Pulmonary artery endothelial cell (primary cell): Measurements from ENCODE around the gene PNCK. TPM values are rescaled to one million over a fixed set of nuclear protein-coding genes. Genes with fewer than 3 reads are reported as not detected.
"Not testable (repeated sequence)": the region's sequence is repeated elsewhere in the genome, so short reads cannot be mapped to it uniquely, and the experiment has no call there.

ENCODE experiments used
- DNase-seq: peaks from one replicate; pipeline ENCODE4 v3.0.0-alpha.2; 2011; ENCODE audit warnings: low read depth, low spot score
- total RNA-seq: library from RNA; depleted of rRNA; stranded (reverse); fragments of >200 nt; gene quantifications from 2 replicates; pipeline ENCODE4 v1.2.3, GENCODE V29; 2014

The PNCK gene
- total RNA-seq, 1 donor from 2014 or later: not detected

DNA sequence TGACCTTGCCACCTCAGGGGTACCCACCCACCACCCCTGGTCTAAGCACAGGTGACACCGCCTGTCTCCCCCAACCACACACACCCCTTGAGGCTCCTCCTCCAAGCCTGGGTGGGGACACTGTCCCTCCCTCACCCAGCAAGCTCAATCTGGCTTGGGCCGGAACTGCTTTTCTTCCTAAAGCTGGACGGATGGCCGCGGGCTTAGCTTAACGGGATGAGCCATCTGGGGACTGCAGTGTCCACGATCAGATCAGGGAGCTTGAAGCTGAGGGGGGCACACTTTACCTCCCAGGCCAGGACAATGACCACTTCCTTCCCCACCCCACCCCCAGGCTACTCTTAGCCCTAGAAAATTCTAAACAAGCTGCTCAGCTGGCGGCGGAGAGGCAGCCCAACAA lies 13.1 kb upstream of the PNCK start:
- no peak for DNase-seq

DNA sequence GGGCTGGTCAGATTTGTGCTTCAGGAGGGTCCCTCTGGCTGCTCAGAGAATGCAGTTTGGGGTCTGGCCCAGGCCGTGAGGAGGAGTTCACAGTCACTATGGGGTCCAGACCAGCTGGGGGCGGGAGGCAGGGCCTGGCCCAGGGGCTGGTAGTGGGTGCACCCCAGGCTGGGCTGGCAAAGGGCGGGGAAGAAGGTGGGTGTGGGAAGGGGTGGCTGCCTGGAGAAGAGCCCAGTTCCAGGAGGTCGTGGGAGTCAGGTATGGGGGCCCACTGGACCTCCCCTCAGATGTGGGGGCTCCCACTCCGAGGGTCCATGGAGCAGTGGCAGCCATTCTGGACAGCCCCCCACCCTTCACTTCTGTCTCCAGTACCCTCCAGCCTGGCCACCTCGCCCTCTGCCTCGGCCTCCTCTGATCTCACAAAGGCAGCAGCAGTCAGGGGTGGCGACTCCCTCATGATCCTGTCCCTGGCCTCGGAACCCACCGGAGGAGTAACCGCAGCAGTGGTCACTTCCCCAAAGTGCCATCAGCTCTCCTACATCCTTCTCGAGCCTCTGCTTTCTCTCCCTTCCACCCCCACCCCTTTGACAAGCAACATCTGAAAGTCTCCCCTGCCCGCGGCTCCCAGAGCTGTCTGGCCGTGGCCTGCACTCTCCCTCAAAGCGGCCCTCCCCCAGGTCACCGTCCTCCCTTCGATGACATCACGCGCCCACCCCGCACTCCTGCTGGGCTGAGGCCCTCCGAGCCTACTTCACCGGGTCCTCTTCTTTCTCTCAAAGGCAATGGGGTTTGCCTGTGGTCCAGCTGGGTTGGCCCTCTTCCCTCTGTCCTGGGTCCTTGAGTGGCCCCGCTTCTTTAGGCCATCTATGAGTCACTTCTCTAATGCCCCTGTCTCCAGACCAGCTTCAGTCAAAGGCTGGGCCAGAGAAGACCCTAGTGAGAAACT lies 12.4 kb upstream of the PNCK start:
- DNase-seq: no peak

DNA sequence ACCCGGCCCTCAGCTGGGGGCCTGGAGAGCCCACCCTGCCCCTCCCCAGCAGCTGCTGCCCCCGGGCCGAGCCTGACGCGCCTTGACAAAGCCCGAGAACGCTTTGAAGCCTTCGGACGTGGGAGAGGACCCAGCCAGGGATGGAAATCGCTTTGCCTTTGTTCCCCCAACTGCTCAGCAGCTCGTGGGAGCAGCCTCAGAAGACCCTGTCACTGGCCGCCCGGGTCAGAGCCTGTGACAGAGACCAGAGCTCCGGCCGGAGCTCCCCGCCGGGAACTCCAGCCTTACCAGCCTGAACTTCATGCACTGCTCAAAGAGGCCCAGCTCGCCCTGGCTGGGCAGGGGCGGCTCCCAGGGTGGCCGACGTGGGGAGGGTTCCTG lies 11.5 kb upstream of the PNCK start:
- DNase-seq: no peak

DNA sequence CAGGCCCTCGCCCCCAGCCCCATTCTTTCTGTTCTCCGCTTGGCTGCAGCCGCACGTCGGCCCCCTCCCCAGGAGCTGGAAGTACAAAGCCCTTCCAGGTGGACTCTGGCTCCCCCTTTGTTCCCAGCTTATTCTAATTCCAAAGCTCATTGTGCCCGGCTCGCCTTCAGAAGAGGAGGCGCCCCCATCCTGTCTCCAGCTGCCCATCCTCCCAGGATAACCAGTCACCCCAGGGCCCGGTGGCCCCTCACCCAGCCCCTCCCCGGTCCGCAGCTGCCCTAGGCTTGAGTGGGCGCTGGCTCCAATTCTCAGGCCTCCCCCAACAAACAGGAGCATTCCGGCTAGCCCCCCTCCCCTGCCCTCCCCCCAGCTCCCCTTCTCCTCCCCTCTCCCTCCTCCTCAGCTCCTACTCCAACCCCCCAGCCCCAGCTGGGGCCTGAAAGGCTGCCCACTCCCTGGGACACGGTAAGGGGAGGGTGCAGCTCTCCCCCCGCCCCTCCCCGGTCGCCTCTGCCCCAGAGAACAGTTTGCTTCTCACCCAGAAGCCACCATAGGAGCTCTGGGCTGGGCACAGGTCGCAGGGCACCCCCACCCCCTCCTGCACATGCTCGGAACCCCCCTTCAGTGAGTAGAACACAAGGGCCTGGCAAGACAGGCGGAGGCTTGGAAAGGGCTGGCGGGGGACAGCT lies 11.0 kb upstream of the PNCK start:
- DNase-seq: no peak

DNA sequence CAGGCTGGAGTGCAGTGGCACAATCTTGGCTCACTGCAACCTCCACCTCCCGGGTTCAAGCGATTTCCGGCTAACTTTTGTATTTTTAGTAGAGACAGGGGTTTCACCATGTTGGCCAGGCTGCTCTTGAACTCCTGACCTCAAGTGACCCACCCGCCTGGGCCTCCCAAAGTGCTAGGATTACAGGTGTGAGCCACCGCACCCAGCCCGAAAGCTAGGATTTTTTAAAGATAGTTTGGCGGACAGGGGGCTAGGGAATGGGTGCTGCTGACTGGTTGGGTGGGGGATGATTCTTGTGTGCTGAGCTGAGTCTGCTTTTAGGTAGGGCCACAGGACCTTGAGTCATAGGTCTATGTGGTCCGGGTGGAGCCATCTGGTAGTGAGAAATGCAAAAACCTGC lies 9.9 kb upstream of the PNCK start:
- not testable (repeated sequence) for DNase-seq

DNA sequence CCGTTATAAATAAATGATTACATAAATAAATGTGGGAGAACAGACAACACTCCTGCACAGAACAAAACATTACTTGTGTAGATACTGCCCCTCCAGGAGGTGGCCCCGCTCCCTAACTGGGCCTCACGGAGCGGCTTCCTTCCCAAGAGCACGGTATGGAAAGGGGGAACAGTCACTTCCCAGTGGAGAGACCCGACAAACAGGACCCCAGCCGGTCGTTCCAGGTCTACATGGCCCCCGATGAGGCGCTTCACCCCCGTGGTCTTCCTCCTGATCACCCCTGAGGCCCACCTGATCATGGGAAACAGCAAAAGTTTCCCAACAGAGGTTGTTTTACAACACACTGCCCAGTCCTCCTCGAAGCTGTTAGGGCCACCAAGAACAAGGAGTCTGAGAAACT lies 7.6 kb upstream of the PNCK start:
- DNase-seq: no peak

DNA sequence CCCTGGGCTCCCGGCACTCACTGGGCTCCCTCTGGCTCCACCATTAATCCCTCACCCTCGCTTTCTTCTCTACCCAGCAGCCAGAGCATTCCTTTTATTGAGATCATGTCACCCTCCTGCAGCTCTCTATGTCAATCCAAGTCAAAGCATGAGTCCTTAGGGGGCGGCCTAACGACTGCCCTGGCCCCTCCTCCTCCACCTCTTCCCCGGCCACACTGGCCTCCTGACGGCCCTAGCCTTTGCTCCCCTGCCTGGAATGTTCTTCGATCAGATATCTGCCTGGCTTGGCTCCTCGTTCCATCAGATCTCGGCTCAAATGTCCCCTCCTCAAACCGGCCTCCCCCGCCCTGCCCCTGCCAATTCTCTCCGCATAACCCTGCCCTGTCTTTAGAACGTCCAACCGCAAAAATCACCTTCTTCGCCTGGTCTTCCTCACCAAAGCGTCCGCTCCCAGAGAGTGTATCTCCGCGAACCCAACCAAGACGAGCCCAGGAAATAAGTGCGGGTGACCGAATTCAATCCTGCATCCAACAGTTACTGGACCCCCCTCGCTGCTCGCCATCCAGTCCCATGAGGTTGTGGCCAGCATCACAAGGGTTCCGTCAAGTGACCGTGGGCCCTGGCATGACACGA lies 722 bp upstream of the PNCK start:
- DNase-seq: no peak

DNA sequence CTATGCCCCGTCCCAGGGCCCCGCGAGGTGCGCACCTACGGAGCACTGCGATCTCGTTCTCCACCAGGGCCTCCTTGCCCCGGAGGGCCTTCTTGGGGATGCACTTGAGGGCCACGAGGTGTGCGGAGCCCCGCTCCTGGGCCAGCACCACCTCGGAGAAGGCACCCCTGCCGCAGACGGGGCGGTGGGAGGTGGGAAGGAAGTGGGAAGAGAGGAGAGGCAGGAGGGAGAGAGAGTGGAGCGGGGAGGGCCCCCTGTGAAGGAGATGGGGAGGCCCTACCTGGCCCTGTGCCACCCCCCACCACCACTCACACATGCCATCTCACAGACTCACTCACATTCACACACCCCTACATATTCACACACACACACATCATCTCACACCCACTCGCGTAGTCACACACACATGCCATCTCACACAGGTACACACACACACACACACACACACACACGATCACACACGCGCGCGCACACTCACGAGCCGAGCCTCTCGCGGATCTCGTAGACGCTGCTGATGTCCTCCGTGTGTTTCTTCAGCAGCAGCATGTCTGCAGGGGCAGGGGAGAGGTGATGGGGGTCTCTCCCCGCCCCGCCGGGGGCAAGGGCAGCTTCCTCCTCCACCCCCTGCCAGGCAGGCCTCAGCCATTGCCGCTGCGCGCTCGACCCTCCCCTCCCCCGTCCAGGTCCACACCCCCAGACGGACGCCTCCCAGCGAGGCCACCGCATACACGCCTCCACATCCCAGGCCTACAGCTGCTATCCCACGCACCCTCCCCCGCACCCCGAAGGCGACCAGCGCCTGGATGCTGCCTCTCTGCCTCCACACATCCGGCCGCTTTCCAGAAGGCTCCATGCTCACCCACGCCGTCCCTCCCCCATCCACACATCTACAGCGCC lies 834 bp downstream of the PNCK start:
- DNase-seq: no peak

DNA sequence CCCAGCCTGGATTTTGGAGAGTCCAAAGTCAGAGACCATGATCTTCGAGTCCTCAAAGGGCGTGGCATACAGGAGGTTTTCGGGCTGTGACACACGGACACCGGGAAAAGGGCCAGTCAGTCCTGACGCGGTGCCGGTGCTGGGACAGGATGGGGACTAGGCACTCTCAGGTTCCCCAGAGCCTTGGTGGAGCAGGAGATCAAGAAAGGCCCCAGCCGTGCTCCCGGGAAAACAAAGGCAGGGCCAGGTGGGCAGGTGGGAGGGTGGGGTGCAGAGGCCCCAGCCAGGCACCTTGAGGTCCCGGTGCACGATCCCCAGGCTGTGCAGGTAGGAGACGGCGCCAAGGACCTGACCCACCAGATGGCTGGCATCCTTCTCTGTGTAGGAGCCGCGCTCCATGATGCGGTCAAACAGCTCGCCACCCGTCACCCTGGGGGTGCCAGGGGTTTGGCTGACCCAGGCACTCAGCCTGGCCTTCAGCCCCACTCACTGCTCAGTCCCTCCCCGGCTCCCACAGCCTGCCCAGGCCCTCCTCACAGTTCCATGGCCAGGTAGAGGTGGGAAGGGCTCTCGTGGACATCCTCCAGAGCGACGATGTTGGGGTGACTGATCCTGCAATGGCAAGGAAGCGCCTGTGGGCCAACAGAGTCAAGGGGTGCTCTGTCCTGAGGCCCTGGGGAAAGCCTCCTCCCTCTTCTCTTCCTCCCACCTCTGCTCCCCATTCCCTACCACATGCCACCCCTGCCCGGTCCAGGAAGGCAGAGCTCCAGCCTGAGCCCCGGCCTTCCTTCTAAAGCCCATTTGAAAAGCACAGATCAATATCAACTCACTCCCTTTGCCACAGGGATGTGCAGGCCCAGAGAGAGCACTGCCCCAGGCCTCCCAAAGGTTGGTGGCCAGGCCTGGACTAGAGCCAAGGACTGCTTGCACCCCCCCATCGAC lies 1.8 kb downstream of the PNCK start:
- DNase-seq: no peak

DNA sequence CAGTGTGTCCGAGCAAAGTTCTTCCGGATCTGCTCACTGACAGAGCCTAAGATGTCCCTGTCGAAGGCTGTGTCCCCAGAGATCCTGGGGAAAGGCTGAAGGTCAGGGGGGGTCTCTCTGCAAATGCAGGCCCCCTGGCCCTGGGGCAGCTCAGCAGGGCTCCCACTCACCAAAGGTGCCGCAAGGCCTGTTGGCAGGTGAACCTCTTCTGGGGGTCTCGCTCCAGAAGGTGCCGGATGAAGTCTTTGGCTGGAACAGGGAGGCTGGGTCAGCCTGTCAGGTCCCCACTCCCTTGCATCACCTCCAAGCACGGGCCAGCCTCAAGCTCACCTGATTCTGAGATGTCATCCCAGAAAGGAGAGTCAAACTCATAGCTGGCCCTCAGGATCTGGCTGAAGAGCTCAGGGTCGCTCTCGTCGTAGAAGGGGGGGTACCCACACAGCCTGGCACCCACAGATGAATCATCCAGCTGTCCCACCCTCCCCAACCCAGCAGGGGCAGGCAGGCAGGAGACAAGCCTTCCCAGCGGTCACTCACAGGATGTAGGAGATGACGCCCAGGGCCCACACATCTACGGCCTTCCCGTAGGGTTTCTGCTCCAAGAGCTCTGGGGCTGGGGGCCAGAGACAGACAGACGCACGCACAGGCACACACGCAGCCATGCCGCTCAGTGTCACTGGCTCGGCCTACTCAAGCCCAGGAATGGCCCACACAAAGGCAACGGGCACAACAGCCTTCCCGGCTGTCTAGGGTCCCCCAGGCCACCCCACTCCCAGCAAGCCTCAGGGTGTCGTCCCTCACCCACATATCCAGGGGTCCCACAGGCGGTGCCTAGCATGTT lies 2.6 kb downstream of the PNCK start:
- no peak for DNase-seq

DNA sequence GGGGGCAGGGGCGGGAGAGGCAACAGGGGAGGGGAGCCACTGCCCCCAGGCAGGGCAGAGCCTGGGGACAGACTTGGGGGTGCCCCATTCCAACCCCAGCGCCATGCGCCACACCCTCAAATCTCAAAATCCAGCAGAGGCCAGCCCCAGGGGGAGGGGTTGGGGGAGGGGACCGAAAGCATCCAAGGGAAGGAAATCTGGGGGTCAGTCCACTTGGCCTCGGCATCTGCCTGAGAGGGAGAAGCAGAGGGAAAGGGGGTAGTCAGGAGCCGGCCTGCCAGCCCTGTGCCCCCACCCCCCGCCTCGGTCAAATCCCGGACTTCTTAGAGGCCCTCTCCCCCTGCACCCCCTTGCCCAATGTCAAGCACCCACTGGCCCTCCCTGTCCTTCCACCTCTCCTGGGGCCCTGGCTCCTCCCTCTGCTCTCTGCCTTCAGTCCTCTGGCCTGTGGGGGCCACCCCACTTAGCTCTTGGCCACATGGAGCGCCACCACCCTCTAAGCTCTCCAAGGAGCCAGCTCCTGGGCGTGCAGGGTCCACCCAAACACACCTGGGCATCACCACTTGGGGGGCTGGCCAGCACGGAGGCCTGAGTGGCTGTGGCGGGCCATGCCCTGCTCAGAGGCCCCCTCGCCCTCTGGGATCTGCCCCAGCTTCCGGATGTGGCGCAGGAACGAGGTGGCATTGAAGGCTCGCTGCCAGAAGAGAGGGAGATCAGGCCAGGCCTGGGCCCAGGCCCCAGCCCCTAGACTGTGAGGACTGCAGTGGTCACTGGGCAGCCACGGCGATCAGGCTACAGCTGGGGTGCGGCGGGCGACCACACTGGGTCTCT lies 3.5 kb downstream of the PNCK start:
- no peak for DNase-seq

DNA sequence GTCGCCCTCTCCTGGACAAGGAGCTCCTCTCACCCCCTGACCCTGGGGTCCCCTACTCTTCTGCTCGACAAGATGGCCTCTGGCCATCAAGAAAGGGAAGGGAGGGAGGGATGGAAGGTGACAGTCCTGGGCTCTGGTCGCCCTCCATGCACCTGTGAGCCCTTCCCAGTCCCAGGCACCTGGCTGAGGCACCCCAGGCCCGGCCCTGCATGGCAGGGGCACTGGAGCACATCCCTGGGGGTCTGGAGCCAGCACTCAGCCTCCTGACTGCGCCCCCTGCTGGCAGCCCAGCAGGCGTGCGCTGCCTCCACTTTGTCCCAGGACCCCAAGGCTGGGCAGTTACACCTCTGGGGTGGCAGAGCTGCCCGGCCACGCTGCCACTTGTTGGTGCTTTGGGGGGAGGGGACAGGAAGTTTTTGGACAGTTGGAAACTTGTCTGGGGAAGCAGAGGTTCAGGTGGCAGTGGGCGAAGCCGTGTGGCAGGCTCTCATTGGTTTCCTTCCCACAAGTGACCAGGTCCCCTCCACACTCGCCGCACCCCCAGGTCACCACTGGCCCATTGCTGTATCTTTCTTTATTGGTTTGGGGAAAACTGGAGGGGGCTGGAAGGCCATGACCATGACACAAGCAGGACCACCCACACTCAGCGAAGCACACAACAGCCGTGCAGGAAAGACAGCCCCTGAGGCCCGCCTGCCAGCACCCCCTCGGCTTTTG lies 4.3 kb downstream of the PNCK start:
- no peak for DNase-seq

DNA sequence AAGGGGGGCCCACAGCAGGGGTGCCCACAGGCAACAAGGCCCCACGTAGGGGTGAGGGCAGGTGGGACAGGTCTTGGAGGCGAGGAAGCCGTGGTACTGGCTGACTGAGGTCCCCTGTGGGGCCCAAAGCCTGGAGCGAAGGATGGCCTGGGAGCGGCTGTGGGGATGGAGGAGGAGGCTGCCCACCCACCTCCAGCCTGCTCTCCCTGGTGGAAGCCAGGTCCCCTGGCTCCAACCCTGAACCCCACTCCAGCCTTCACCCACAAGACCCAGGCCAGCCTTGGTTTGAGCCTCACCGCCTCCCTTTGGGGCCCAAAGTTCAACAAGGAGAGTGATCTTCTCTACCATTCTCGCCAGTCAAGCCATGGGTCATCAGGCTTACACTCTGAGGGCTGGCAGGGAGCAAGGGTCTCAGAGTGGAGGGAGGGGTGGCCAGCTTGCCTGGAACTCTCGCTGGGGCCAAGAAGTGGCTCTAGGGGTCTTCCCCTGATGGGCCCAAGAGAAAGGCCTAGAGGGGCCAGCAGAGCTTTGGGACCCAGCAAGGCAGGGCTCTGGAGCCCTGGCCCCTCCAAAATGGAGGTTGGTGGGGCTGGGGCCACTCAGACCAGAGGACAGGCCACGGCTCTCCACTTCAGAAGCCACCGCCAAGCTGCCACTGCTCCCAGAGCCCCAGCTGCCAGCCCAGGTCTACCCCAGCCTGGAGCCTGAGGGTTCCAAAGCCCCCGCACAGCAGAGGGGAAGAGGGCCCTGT lies 5.0 kb downstream of the PNCK start:
- DNase-seq: no peak

DNA sequence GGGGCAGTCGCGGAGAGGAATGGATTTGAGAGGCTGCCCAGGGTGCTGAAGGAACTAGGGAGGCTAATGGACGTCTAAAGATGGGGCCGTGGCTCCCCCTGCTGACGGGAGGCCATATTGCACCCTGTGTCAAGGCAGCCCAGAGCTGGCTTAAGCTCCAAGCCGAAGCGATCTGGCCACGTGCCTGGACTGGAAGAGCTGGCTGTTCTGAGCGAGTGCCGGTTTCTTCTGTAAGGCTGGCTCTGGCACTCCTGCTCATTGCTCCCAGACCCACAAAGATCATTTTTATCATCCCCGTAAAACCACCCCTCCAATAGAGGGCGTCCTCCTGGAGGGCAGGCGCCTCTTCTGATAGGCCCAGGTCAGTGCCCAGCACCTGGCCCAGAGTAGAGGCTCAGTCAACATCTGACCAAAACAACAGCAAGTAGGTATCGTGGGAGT lies 5.6 kb downstream of the PNCK start:
- no peak for DNase-seq

DNA sequence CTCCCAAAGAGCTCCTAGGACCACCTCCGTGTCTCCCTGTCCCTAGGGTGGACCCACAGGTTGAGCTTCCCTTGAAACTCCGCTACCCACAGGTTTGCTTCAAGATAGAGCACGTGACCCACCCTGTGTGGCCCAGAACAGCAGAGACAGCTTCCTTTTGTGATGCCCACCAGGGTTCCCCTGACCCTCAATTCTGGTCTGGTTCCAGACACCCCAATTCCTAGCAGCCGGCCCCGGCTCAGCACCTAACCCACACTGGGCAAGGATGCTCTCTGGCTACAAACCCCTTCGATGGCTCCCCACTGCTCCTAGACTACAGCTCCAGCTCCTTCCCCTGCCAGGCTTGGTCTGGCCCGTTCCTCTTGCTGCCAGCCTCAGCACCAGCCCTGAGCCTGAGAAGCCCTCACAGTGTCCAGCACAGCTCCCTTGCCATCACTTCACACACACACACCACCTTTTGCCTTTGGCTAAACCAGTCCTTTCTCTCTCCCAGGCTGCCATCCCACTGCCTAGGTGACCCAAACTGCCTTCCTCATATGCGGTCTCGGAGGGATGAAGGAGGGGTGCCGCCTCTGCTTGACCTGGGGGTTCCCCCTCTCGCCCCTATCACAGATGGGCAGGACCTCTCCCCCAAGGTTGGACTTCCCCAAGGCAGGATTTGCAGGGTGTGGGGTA lies 6.2 kb downstream of the PNCK start:
- DNase-seq: no peak

DNA sequence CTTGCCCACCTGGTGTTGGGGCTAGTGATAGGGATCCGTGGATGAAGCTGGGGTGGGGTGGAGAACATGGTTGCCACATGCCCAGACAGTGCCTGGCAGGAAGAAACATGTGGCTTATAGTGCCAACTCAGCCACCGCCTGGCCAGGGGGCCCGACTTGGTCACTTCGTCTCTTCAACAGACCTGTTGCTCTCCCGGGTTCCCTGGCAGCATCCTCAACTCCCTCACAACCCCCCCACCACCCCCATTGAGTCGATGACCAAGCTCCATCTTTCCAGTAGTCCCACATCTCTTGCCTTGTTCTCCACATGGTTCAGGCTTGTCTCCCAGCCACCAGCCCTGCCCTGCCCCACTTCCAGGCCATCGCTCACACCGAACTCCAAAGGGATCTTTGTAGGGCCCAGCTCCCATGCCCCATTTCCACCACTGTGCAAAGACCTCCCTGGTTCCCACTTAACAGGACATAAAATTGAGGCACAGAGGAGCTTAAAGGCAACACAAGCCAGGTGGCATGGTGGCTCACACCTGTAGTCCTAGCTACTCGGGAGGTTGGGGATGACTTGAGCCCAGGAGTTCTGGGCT lies 7.8 kb downstream of the PNCK start:
- no peak for DNase-seq
